Measurements from ENCODE around the gene MYL6. TPM values are rescaled to one million over a fixed set of nuclear protein-coding genes. Genes with fewer than 3 reads are reported as not detected.

The MYL6 gene
- polyA plus RNA-seq, 1 experiment = 5,667 TPM

GRCh38 chr12:56197921-56198635 is 39.9 kb downstream of the MYL6 start:
- no peaks in the 10 kb centered on the region for H3K36me3 ChIP-seq (ENCODE audit: control insufficient read depth, insufficient read depth, low read length)
- no peak for DNase-seq (ENCODE audit: low read depth)
- no peak overlapping the region for H3K4me3 ChIP-seq (ENCODE audit: low read depth, low read length)
- ChIA-PET CTCF (interaction anchor here (1.0 to 4.6 kb wide), 5 partner anchors 10 to 78 kb away, joined by 3 to 26 read pairs (median 7); partner anchors contain the start of genes ANKRD52 and RNF41), POLR2A (no interaction called here)
- H3K27me3 ChIP-seq (ENCODE audit: control insufficient read depth, insufficient read depth, low read length) = no peaks in the 10 kb centered on the region
- no peak for TF ChIP-seq CTCF (IDR thresholded peaks at IDR 0.05; ENCODE audit: insufficient read depth, low read depth, low read length)

GRCh38 chr12:56198836-56199235 is 40.7 kb downstream of the MYL6 start:
- ChIA-PET CTCF (interaction anchor here (1.0 to 4.6 kb wide), 2 partner anchors 9 to 23 kb away, joined by 3 to 26 read pairs; partner anchors contain the start of gene RNF41), POLR2A (no interaction called here)
- no peaks in the 10 kb centered on the region for H3K27me3 ChIP-seq (ENCODE audit: control insufficient read depth, insufficient read depth, low read length)
- H3K36me3 ChIP-seq (ENCODE audit: control insufficient read depth, insufficient read depth, low read length) = no peaks in the 10 kb centered on the region
- no peak for TF ChIP-seq CTCF (IDR thresholded peaks at IDR 0.05; ENCODE audit: insufficient read depth, low read depth, low read length)
- no peak overlapping the region for H3K4me3 ChIP-seq (ENCODE audit: low read depth, low read length)
- DNase-seq (ENCODE audit: low read depth) = no peak

GRCh38 chr12:56202366-56202765 is 44.2 kb downstream of the MYL6 start:
- DNase-seq (ENCODE audit: low read depth) = no peak
- no peak for TF ChIP-seq CTCF (IDR thresholded peaks at IDR 0.05; ENCODE audit: insufficient read depth, low read depth, low read length)
- ChIA-PET POLR2A (no interaction called here), CTCF (interaction anchor here (1.5 to 3.7 kb wide), 3 partner anchors 9 to 83 kb away, joined by 3 to 14 read pairs (median 5); partner anchors contain the start of gene RNF41)
- Histone ChIP-seq H3K36me3 (ENCODE audit: control insufficient read depth, insufficient read depth, low read length) (peaks cover 21% of the 10 kb centered on the region), H3K4me3 (ENCODE audit: low read depth, low read length) (no peak overlapping the region), H3K27me3 (ENCODE audit: control insufficient read depth, insufficient read depth, low read length) (no peaks in the 10 kb centered on the region)

GRCh38 chr12:56202838-56203237 is 44.7 kb downstream of the MYL6 start:
- CTCF ChIA-PET = interaction anchor here (1.5 to 3.7 kb wide), 3 partner anchors 8 to 84 kb away, joined by 3 to 14 read pairs (median 5); partner anchors contain the start of gene RNF41
- no peak for DNase-seq (ENCODE audit: low read depth)
- Histone ChIP-seq H3K4me3 (ENCODE audit: low read depth, low read length) (no peak overlapping the region), H3K27me3 (ENCODE audit: control insufficient read depth, insufficient read depth, low read length) (no peaks in the 10 kb centered on the region), H3K36me3 (ENCODE audit: control insufficient read depth, insufficient read depth, low read length) (peaks cover 23% of the 10 kb centered on the region)
- TF ChIP-seq CTCF (IDR thresholded peaks at IDR 0.05; ENCODE audit: insufficient read depth, low read depth, low read length) = no peak
- POLR2A ChIA-PET = no interaction called here

DNA sequence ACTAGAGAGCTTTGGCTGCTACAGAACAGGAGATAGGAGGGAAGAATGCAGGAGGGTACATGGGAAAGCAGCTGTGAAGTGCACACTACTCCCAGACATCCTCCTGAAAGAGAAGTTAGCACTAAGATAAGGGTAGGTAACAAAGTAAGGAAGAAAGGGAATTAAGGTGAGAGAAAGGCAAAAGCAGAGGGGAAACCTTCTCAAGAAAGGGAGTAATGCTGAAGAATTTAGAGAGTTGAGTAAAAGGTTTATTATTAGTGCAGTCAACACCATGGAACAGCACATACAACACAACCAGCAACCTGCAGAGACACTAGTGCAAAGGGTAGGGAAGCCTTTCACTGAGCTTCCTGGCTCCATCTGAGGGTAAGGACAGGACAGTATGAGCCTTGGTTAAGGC is 46.1 kb downstream of the MYL6 start:
- H3K36me3 ChIP-seq (ENCODE audit: control insufficient read depth, insufficient read depth, low read length) = peaks cover 28% of the 10 kb centered on the region
- TF ChIP-seq CTCF (IDR thresholded peaks at IDR 0.05; ENCODE audit: insufficient read depth, low read depth, low read length) = no peak
- ChIA-PET POLR2A (no interaction called here), CTCF (interaction anchor here (1.3 to 5.4 kb wide), 3 partner anchors 15 to 18 kb away, joined by 5 to 20 read pairs (median 14); partner anchors contain the start of genes RNF41 and SMARCC2)
- no peaks in the 10 kb centered on the region for H3K27me3 ChIP-seq (ENCODE audit: control insufficient read depth, insufficient read depth, low read length)
- DNase-seq (ENCODE audit: low read depth) = no peak
- H3K4me3 ChIP-seq (ENCODE audit: low read depth, low read length) = no peak overlapping the region

All from BJ (cell line).